MCF 10A (cell line): ENCODE results near the gene DSEL. TPM values are rescaled to one million over a fixed set of nuclear protein-coding genes. Genes with fewer than 3 reads are reported as not detected.

Source experiments
- BruUV-seq: library from RNA; stranded (reverse); fragments of 400-500 nt; replicated peaks from 2 replicates; lab custom pipeline; 2021; lab: Mats Ljungman, UMichigan
- CTCF ChIA-PET: fragments of 300-600 bp; sonication (Branson Sonifier 250); formaldehyde crosslinking; extraction: SDS; loops from one replicate; lab custom pipeline; 2021; ENCODE audit warnings: antibody characterized with exemption, inconsistent platforms; lab: Yijun Ruan, JAX
- POLR2A ChIA-PET: fragments of 300-600, 350-650 bp; sonication (Branson Sonifier 250); formaldehyde crosslinking; extraction: SDS; loops from one replicate; lab custom pipeline; 2020; ENCODE audit warnings: antibody characterized with exemption, inconsistent platforms; lab: Yijun Ruan, JAX
- DNase-seq: peaks from one replicate; pipeline ENCODE4 v3.0.0-alpha.2; 2018; ENCODE audit not compliant: unreplicated experiment
- H3K27ac Mint-ChIP-seq: one replicate; pipeline ENCODE4 v1.8.0; 2022; ENCODE audit warnings: mild to moderate bottlenecking, low read depth, mixed read lengths; ENCODE audit not compliant: unreplicated experiment
- H3K27me3 Mint-ChIP-seq: one replicate; pipeline ENCODE4 v1.8.0; 2022; ENCODE audit warnings: mixed read lengths; ENCODE audit not compliant: insufficient read depth, unreplicated experiment
- H3K36me3 Mint-ChIP-seq: one replicate; pipeline ENCODE4 v1.8.0; 2022; ENCODE audit warnings: mild to moderate bottlenecking, moderate library complexity, mixed read lengths; ENCODE audit not compliant: insufficient read depth, unreplicated experiment
- H3K4me1 Mint-ChIP-seq: one replicate; pipeline ENCODE4 v1.8.0; 2022; ENCODE audit warnings: mixed read lengths; ENCODE audit not compliant: insufficient read depth, unreplicated experiment
- H3K4me3 Mint-ChIP-seq: one replicate; pipeline ENCODE4 v1.8.0; 2022; ENCODE audit warnings: mild to moderate bottlenecking, moderate library complexity, mixed read lengths; ENCODE audit not compliant: unreplicated experiment
- H3K9me3 Mint-ChIP-seq: one replicate; pipeline ENCODE4 v1.8.0; 2022; ENCODE audit warnings: mixed read lengths; ENCODE audit not compliant: unreplicated experiment
- intact Hi-C: fragments of 100-400 bp; cut with micrococcal nuclease; formaldehyde crosslinking; loops from 2 replicates; pipeline ENCODE4 v1.14.1; 2022
- total RNA-seq: library from RNA; stranded (reverse); gene quantifications from 2 replicates; pipeline ENCODE4 v1.2.3, GENCODE V29; 2022
- TF ChIP-seq, protein P1 (sequence below): fragments of 200-600 bp; IDR thresholded peaks from one replicate; pipeline ENCODE4 v1.8.0; 2022; ENCODE audit warnings: antibody characterized with exemption, mild to moderate bottlenecking; ENCODE audit not compliant: unreplicated experiment

Gene DSEL
- total RNA-seq, 1 experiment from 2014 or later, result 14.9 TPM

DNA sequence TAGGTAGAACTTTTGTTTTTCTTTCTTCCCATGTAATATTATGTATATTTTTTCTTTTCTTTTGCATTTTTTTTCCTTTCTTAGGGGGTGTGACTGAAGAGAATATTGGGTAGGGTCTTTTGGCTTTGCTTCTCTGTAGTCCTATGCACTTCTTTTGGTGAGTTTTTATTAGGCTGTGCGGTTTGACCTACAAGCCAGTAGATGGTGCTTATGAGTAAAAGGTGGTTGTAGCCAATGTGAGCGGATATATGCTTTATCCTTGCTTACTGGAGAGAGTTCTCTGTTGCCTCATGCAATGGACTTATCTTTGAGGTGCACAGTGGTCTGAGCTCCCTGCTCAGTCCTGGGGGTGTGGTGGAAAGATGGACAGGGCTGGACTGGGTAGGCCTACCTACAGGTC is 52.7 kb downstream of the DSEL start:
- Mint-ChIP-seq H3K4me1 (no peaks in the 10 kb centered on the region), H3K9me3 (peaks cover 7% of the 10 kb centered on the region), H3K27ac (no peak overlapping the region), H3K27me3 (no peaks in the 10 kb centered on the region), H3K36me3 (peaks cover 6% of the 10 kb centered on the region), H3K4me3 (no peak overlapping the region)
- TF ChIP-seq, protein P1, sequence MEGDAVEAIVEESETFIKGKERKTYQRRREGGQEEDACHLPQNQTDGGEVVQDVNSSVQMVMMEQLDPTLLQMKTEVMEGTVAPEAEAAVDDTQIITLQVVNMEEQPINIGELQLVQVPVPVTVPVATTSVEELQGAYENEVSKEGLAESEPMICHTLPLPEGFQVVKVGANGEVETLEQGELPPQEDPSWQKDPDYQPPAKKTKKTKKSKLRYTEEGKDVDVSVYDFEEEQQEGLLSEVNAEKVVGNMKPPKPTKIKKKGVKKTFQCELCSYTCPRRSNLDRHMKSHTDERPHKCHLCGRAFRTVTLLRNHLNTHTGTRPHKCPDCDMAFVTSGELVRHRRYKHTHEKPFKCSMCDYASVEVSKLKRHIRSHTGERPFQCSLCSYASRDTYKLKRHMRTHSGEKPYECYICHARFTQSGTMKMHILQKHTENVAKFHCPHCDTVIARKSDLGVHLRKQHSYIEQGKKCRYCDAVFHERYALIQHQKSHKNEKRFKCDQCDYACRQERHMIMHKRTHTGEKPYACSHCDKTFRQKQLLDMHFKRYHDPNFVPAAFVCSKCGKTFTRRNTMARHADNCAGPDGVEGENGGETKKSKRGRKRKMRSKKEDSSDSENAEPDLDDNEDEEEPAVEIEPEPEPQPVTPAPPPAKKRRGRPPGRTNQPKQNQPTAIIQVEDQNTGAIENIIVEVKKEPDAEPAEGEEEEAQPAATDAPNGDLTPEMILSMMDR, result no peak
- intact Hi-C loops, result no loop called here
- BruUV-seq, result no TSS peak
- DNase-seq, result no peak
- ChIA-PET POLR2A (no interaction called here), CTCF (no interaction called here)

DNA sequence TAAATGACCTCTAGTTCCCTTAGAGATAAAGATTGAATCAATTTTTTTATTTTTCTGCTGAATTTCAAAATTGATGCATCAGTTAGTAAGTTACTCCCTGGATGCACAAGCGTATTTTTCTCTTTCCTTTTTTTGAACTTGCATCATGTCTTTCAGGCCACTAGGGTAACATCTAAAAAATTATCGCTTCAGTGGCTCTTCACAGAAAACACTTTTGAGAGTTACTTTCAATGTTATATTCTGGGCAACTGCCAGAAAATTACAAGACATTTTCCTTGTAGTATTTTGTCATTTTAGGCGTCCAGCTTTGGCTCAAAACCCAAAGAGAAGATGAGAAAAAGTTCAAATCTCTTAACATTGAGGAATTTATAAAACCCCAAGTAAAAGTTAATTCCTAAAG is 59.8 kb downstream of the DSEL start:
- peaks cover 7% of the 10 kb centered on the region for H3K9me3 Mint-ChIP-seq
- no peak for DNase-seq
- H3K4me3 Mint-ChIP-seq, result no peak overlapping the region
- H3K4me1 Mint-ChIP-seq, result no peaks in the 10 kb centered on the region
- intact Hi-C loops, result no loop called here
- H3K27ac Mint-ChIP-seq, result no peak overlapping the region
- no peaks in the 10 kb centered on the region for H3K27me3 Mint-ChIP-seq
- TF ChIP-seq, protein P1, result no peak
- no peaks in the 10 kb centered on the region for H3K36me3 Mint-ChIP-seq
- CTCF ChIA-PET, result no interaction called here
- POLR2A ChIA-PET, result no interaction called here
- BruUV-seq, result no TSS peak
